NCI-H69 (cell line): ENCODE data around the gene TOPBP1.

Source experiments
- DNase-seq: peaks from one replicate; lab custom pipeline; 2025; lab: John Stamatoyannopoulos, UW

Gene TOPBP1

DNA sequence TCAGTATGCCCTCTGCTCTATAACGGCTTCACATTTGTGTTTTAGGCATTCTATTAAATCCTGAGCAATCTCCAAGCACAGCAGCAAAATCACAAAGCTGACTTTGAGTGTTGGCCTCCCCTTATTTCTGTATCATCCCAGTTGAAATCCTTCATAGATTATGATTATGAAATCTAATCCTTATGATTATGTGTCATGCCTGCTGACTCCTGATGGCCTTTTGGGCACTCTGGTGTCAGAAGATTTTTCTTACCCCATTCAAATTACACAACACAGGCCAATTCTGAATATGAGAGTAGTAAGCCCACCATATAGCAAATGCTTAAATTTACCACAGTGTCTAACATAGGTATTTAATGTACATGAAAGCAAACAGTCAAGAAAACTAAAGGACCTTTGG is 53.9 kb downstream of the TOPBP1 start:
- no peak for DNase-seq

GRCh38 chr3:133606902-133607301 is 54.8 kb downstream of the TOPBP1 start:
- no peak for DNase-seq

DNA sequence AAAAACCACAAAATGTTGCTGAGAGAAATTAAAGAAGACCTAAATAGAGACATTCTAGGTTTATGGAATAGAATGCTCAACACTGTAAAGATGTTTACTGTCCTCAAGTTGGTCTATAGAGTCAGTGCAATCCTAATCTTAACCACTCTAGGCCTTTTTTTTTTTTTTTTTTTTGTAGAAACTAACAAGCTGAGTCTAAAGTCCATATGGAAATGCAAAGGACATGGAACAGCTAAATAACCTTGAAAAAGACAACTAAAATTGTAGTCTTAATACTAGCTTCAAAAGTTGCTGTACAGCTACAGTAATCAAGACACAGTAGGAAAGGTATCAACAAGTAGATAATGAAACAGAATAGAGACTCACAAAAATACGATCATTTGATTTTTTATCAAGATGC is 55.4 kb downstream of the TOPBP1 start:
- DNase-seq: no peak

GRCh38 chr3:133600572-133601081 is 61.1 kb downstream of the TOPBP1 start:
- DNase-seq: no peak

DNA sequence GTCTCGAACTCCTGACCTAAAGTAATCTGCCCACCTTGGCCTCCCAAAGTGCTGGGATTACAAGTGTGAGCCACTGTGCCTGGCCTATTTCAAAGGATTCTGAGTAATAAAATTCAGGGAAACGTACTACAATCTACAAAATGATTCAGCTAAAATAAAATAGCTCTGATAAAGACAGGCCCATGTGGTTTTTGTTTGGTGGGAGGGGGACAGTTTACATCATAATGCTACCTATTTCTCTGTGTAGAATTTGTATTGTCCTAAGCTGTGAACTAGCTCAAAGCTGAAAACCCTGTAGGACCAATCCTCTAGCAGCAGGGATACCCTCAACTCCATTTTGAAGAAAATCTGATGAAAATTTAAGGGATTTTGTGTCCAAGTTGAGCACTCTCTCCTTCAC is 62.5 kb downstream of the TOPBP1 start:
- no peak for DNase-seq

- DNase-seq: no peak
Measured at GRCh38 chr3:133598405-133598804, 63.3 kb downstream of the TOPBP1 start.

GRCh38 chr3:133595341-133595740 is 66.4 kb downstream of the TOPBP1 start:
- no peak for DNase-seq

DNA sequence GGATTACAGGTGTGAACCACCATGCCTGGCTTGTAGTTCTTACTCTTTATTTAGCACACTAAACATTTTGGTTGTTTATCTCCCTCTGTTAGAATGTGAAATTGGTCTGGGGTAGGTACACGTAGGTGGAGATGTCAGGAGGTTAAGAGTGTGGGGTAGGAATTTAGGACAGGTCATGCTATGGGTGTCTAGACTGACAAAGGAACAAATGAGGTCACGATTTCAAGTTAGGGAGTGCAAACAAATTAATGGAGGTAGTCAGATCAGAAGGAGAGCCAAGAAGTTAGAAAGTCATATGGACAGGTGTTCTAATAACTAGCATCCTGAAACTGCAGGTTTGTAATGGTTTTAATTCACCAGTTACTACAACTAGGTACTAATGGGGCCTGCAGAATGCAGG is 68.5 kb downstream of the TOPBP1 start:
- DNase-seq: no peak

DNA sequence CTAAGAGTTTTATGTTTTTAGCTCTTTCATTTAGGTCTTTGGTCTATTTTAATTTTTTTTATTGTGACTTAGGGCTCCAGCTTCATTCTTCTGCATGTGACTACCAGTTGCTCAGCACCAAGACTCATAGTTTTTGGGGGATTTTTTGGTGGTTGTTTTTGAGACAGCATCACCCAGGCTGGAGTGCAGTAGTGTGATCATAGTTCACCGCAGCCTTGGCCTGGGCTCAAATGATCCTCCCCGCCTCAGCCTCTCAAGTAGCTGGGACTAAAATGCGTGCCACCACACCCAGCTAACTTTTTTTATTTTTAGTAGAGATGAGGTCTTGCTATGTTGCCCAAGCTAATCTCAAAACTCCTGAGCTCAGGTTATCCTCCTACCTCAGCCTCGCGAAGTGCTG is 68.9 kb downstream of the TOPBP1 start:
- DNase-seq: no peak

- DNase-seq: no peak
Measured at GRCh38 chr3:133591271-133591742, 70.4 kb downstream of the TOPBP1 start.

- no peak for DNase-seq
Measured at GRCh38 chr3:133589503-133589902, 72.2 kb downstream of the TOPBP1 start.

DNA sequence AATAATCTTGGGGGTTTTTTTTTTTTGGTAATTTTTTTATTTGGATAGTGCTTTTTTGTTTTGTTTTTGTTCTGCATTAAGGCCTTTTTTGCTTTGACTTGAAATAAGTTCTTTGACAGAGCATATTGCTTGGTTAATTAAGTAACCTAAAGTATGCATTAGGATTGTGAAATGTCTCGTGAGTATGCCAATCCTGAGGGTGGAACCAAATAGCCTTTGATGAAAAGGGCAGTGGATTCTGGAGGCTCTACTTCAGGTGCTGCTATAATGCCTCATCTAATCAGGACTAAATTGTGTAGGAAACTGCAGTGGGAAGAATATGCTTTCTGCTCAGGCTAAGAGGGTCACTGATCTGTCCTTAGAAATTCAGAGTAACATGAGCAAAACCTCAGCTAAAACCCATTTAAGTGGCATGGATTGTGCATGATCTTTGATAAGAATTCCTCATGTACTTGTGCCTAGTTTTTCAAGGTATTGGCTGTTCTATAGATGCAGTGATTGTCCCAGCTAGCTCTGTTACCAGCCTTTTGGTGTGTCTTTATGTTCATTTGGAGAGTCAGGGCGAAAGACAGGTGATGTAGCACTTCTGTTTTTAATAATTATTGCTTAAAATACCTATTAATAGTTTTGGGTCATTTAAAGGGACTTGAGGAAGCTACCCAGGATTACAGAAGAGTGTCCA is 72.8 kb downstream of the TOPBP1 start:
- DNase-seq: no peak

- DNase-seq: no peak
Measured at GRCh38 chr3:133588035-133588434, 73.7 kb downstream of the TOPBP1 start.

DNA sequence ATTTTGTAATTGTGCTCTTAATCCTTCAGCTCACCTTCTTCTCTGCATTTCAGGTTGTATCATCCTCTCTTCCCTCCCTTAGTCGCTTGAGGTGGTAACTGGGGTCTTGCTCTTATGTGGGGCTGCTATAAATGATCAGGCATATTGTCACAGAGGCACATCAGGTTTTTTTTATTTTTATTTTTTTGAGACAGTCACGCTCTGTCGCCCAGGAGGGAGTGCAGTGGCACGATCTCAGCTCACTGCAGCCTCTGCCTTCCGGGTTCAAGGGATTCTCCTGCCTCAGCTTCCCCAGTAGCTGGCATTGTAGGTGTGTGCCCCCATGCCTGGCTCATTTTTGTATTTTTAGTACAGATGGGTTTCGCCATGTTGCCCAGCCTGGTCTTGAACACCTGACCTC is 78.3 kb downstream of the TOPBP1 start:
- no peak for DNase-seq

GRCh38 chr3:133578548-133579191 is 83.1 kb downstream of the TOPBP1 start:
- DNase-seq: no peak

DNA sequence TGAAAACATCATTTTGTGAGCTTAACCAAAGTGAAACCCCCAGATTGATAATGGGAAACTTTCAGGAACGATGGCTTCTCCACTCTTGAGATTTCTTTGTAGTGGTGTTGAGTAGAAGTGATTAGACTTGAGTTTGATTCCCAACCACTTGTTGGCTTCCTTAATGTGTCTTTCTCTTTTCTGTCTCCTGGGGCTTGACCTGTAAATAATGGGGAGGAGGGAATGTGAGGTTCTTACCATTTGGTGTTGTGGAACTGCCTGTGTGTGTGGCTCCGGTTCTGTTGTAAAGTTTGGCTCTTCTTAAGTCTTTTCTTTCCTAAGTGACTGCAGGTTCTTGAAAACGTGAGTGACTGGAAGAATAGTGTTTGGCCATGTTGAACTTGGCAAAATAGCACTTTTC is 85.6 kb downstream of the TOPBP1 start:
- no peak for DNase-seq

DNA sequence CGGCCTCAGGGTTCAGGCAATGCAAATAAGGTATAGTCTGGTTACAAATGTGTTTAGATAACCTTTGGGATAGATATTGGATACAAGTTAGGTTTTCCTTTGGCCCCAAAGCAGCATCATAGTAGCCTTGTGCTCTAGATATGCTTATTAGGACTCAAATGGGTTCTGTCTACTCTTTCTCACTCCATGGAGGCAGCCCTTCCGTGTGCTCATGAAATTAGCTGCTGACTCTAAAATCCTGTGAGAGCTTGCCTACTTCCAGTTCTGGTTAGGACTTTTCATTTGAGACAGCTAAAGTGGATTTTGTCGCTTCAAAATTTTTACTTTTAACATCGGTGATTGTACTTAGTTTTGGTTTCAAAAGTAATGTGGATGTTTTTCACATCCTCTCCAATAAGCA is 86.7 kb downstream of the TOPBP1 start:
- no peak for DNase-seq

DNA sequence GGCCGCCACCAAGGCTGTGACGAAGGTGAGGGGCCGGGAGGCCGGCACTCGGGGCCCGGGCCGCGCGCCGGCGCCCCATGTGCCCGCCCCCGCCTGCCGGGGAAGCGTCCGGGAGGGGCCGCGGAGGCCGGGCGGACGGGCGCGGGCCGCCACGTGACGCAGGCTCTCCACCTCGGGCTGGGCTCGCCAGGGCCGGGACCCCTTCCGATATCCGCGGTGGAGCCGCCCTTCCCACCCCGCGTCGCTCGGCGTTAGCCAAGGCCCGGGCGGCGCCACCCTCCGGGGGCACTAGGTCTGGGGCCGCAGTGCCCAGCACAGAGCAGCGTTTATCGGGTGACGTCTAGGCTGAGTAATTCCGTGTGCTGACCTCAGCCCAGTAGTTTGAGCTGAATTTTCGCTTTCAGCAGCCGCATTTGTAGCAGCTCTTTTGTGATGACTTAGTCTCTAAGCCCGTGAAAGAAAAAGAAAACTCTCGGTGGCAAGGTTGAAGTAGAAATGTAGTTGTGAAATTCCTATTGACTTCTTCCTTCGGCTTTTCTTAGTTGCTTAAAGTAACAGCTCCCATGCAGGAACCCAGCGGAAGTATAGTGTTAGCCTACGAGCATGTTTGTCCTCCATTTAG is 87.4 kb downstream of the TOPBP1 start:
- DNase-seq: no peak

- DNase-seq: no peak
Measured at GRCh38 chr3:133573629-133574194, 88.0 kb downstream of the TOPBP1 start, which contains the start of gene CDV3. TSS of gene CDV3 (plus strand) at chr3:133573686. CDS start at chr3:133574045, 359 bp downstream.

GRCh38 chr3:133573054-133573628 is 88.6 kb downstream of the TOPBP1 start:
- no peak for DNase-seq

- DNase-seq: no peak
Measured at GRCh38 chr3:133572158-133573053, 89.3 kb downstream of the TOPBP1 start.
